ENCODE measurements around the gene ARHGEF33. TPM values are rescaled to one million over a fixed set of nuclear protein-coding genes. Genes with fewer than 3 reads are reported as not detected.
A peak's percentile ranks its signal among the peaks of the same experiment; 100 is the strongest.
"Not testable (repeated sequence)": the region's sequence is repeated elsewhere in the genome, so short reads cannot be mapped to it uniquely, and the experiment has no call there.

ARHGEF33 gene
- total and polyA plus RNA-seq, 3 experiments from 2014 or later, result 0.22 to 0.39 TPM; not detected in 1

GRCh38 chr2:38936516-38936915, 46.8 kb downstream of the ARHGEF33 start:
- H3K27me3 Mint-ChIP-seq; POLR2A ChIA-PET; H3K4me1 Mint-ChIP-seq; H3K27ac ChIP-seq (ENCODE audit: low read depth, low read length); H3K27me3 ChIP-seq (ENCODE audit: insufficient read depth, low read length, poor library complexity, severe bottlenecking); H3K36me3 Mint-ChIP-seq; H3K9me3 ChIP-seq (ENCODE audit: low read length); DNase-seq; H3K36me3 ChIP-seq (ENCODE audit: insufficient read depth, low read length); H3K27ac Mint-ChIP-seq; H3K4me3 ChIP-seq (ENCODE audit: low read length); H3K4me1 ChIP-seq (ENCODE audit: insufficient read depth, low read length); CTCF ChIA-PET; H3K9me3 Mint-ChIP-seq; H3K4me3 Mint-ChIP-seq: not testable (repeated sequence)

DNA sequence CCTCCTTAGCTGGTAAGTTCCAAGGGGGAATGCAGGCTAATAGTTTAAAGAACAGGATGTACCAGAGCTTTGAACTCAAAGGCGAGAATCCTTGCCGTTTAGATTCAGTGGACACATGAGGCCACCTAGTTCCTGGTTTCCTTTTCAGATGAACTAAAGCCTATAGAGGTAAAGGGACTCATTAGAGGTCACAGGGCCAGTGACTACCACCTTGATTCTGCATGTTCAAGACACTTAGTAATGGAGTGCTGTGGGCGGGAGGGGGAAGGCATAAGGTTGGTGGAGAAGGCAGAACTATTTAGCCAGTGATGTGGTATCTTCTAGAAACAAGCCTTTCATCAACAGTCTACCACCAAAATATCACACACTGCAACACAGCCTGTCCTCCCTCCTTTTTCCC, 47.9 kb downstream of the ARHGEF33 start:
- ChIA-PET POLR2A (no interaction called here), CTCF (no interaction called here)
- Mint-ChIP-seq H3K36me3 (no peaks in the 10 kb centered on the region), H3K9me3 (no peaks in the 10 kb centered on the region), H3K27ac (no peak overlapping the region), H3K4me1 (no peaks in the 10 kb centered on the region), H3K4me3 (no peak overlapping the region), H3K27me3 (peaks cover 4 to 10% of the 10 kb centered on the region in 2 donors)
- Histone ChIP-seq H3K4me1 (ENCODE audit: insufficient read depth, low read length) (no peaks in the 10 kb centered on the region), H3K27ac (ENCODE audit: low read depth, low read length) (no peak overlapping the region), H3K9me3 (ENCODE audit: low read length) (no peaks in the 10 kb centered on the region), H3K27me3 (ENCODE audit: insufficient read depth, low read length, poor library complexity, severe bottlenecking) (no peaks in the 10 kb centered on the region), H3K4me3 (ENCODE audit: low read length) (no peak overlapping the region), H3K36me3 (ENCODE audit: insufficient read depth, low read length) (no peaks in the 10 kb centered on the region)
- no peak for DNase-seq

DNA sequence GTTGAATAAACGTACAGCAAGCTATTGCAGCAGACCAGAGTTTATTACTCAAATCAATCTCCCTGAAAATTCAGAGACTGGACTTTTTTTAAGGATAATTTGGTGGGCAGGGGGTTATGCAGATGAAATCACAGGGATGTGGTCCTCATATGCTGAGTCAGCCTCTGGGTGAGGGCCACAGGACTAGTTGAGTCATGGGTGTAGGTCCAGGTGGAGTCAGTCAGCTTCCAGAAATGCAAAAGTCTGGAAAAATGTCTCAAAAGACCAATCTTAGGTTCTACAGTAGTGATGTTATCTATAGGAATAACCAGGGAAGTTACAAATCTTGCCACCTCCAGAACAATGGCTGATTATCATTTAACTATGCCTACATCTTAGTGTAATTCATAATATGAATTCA, 51.1 kb downstream of the ARHGEF33 start:
- no peak for DNase-seq
- Histone ChIP-seq H3K27me3 (ENCODE audit: insufficient read depth, low read length, poor library complexity, severe bottlenecking) (no peaks in the 10 kb centered on the region), H3K27ac (ENCODE audit: low read depth, low read length) (no peak overlapping the region), H3K36me3 (ENCODE audit: insufficient read depth, low read length) (no peaks in the 10 kb centered on the region), H3K4me1 (ENCODE audit: insufficient read depth, low read length) (no peaks in the 10 kb centered on the region), H3K9me3 (ENCODE audit: low read length) (no peaks in the 10 kb centered on the region), H3K4me3 (ENCODE audit: low read length) (no peak overlapping the region)
- Mint-ChIP-seq H3K36me3 (no peaks in the 10 kb centered on the region), H3K9me3 (no peaks in the 10 kb centered on the region), H3K27me3 (peaks cover under 1 to 7% of the 10 kb centered on the region in 2 donors), H3K4me1 (no peaks in the 10 kb centered on the region), H3K4me3 (no peak overlapping the region), H3K27ac (no peak overlapping the region)
- ChIA-PET CTCF (no interaction called here), POLR2A (no interaction called here)

- DNase-seq, result no peak
- H3K4me1 ChIP-seq (ENCODE audit: insufficient read depth, low read length), result no peaks in the 10 kb centered on the region
- Mint-ChIP-seq H3K9me3 (no peaks in the 10 kb centered on the region), H3K27me3 (peaks cover 0 to 6% of the 10 kb centered on the region in 2 donors), H3K4me1 (no peaks in the 10 kb centered on the region), H3K4me3 (no peak overlapping the region), H3K27ac (no peak overlapping the region), H3K36me3 (no peaks in the 10 kb centered on the region)
- H3K27ac ChIP-seq (ENCODE audit: low read depth, low read length), result no peak overlapping the region
- no peak overlapping the region for H3K4me3 ChIP-seq (ENCODE audit: low read length)
- no peaks in the 10 kb centered on the region for H3K27me3 ChIP-seq (ENCODE audit: insufficient read depth, low read length, poor library complexity, severe bottlenecking)
- CTCF ChIA-PET, result no interaction called here
- no peaks in the 10 kb centered on the region for H3K36me3 ChIP-seq (ENCODE audit: insufficient read depth, low read length)
- H3K9me3 ChIP-seq (ENCODE audit: low read length), result no peaks in the 10 kb centered on the region
- POLR2A ChIA-PET, result no interaction called here
These were observed 54.1 kb downstream of the ARHGEF33 start for GRCh38 chr2:38943784-38944183.

- CTCF ChIA-PET, result interaction anchor here (1.4 to 6.1 kb wide), 2 partner anchors 10 to 284 kb away, joined by 6 to 86 read pairs; no protein-coding TSS in a partner anchor
- no peaks in the 10 kb centered on the region for H3K36me3 ChIP-seq (ENCODE audit: insufficient read depth, low read length)
- Mint-ChIP-seq H3K27ac (no peak overlapping the region), H3K9me3 (no peaks in the 10 kb centered on the region), H3K27me3 (peaks cover 0 to 6% of the 10 kb centered on the region in 2 donors), H3K4me3 (no peak overlapping the region), H3K4me1 (no peaks in the 10 kb centered on the region), H3K36me3 (no peaks in the 10 kb centered on the region)
- DNase-seq, result no peak
- H3K9me3 ChIP-seq (ENCODE audit: low read length), result no peaks in the 10 kb centered on the region
- no peak overlapping the region for H3K27ac ChIP-seq (ENCODE audit: low read depth, low read length)
- H3K4me1 ChIP-seq (ENCODE audit: insufficient read depth, low read length), result no peaks in the 10 kb centered on the region
- POLR2A ChIA-PET, result no interaction called here
- H3K4me3 ChIP-seq (ENCODE audit: low read length), result no peak overlapping the region
- H3K27me3 ChIP-seq (ENCODE audit: insufficient read depth, low read length, poor library complexity, severe bottlenecking), result no peaks in the 10 kb centered on the region
These were observed 55.7 kb downstream of the ARHGEF33 start for GRCh38 chr2:38945372-38945771.

DNA sequence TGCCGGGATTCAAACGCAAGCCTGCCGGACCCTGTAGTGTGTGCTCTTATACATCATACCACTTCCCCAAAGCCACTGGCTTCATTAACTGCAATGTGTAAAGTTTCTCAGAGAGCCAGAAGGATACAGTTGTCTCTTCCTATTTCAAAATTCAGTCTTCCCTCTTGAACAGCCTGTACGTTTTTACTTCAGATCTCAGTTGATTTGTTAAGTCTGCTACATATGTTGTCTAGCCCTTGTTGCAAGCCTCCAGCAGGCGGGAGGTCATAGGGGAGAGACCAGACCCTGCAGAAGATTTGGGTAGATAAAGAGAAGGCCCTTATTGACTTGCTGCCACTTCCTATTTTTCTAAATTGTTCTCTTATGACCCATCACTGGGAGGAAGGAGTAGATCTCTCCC, 56.2 kb downstream of the ARHGEF33 start:
- H3K9me3 ChIP-seq (ENCODE audit: low read length), result no peaks in the 10 kb centered on the region
- Mint-ChIP-seq H3K4me3 (no peak overlapping the region), H3K27ac (no peak overlapping the region), H3K27me3 (peaks cover 0 to 4% of the 10 kb centered on the region in 2 donors), H3K36me3 (no peaks in the 10 kb centered on the region), H3K9me3 (no peaks in the 10 kb centered on the region), H3K4me1 (no peaks in the 10 kb centered on the region)
- no peak overlapping the region for H3K4me3 ChIP-seq (ENCODE audit: low read length)
- no peaks in the 10 kb centered on the region for H3K27me3 ChIP-seq (ENCODE audit: insufficient read depth, low read length, poor library complexity, severe bottlenecking)
- H3K36me3 ChIP-seq (ENCODE audit: insufficient read depth, low read length), result no peaks in the 10 kb centered on the region
- H3K4me1 ChIP-seq (ENCODE audit: insufficient read depth, low read length), result no peaks in the 10 kb centered on the region
- DNase-seq, result no peak
- POLR2A ChIA-PET, result no interaction called here
- CTCF ChIA-PET, result interaction anchor here (1.4 to 6.1 kb wide), 3 partner anchors 9 to 284 kb away, joined by 6 to 86 read pairs (median 8); no protein-coding TSS in a partner anchor
- H3K27ac ChIP-seq (ENCODE audit: low read depth, low read length), result no peak overlapping the region

- no peaks in the 10 kb centered on the region for H3K36me3 ChIP-seq (ENCODE audit: insufficient read depth, low read length)
- H3K27me3 Mint-ChIP-seq, result peaks cover 0 to 2% of the 10 kb centered on the region in 2 donors
- H3K4me1 ChIP-seq (ENCODE audit: insufficient read depth, low read length), result no peaks in the 10 kb centered on the region
- no peaks in the 10 kb centered on the region for H3K9me3 Mint-ChIP-seq
- CTCF ChIA-PET, result interaction anchor here (0.7 to 6.1 kb wide), 19 partner anchors 10 to 287 kb away, joined by 3 to 86 read pairs (median 4); partner anchors contain the start of gene SOS1
- H3K27ac Mint-ChIP-seq, result no peak overlapping the region
- POLR2A ChIA-PET, result interaction anchor here (0.7 to 0.9 kb wide), 3 partner anchors 13 to 282 kb away, joined by 3 to 5 read pairs (median 5); no protein-coding TSS in a partner anchor
- no peaks in the 10 kb centered on the region for H3K9me3 ChIP-seq (ENCODE audit: low read length)
- H3K4me3 Mint-ChIP-seq, result no peak overlapping the region
- no peaks in the 10 kb centered on the region for H3K36me3 Mint-ChIP-seq
- no peak overlapping the region for H3K4me3 ChIP-seq (ENCODE audit: low read length)
- H3K27me3 ChIP-seq (ENCODE audit: insufficient read depth, low read length, poor library complexity, severe bottlenecking), result no peaks in the 10 kb centered on the region
- DNase-seq, result peak; percentile 23 to 70 (median 31)
- no peak overlapping the region for H3K27ac ChIP-seq (ENCODE audit: low read depth, low read length)
- H3K4me1 Mint-ChIP-seq, result no peaks in the 10 kb centered on the region
These were observed 57.9 kb downstream of the ARHGEF33 start for GRCh38 chr2:38947241-38948239.

- no peak overlapping the region for H3K4me3 Mint-ChIP-seq
- no peak overlapping the region for H3K27ac ChIP-seq (ENCODE audit: low read depth, low read length)
These were observed 58.8 kb downstream of the ARHGEF33 start for GRCh38 chr2:38948387-38948882.

More at GRCh38 chr2:38948387-38948882, 58.8 kb downstream of the ARHGEF33 start:
- Histone ChIP-seq H3K4me1 (ENCODE audit: insufficient read depth, low read length) (no peaks in the 10 kb centered on the region), H3K4me3 (ENCODE audit: low read length) (no peak overlapping the region), H3K9me3 (ENCODE audit: low read length) (no peaks in the 10 kb centered on the region), H3K36me3 (ENCODE audit: insufficient read depth, low read length) (no peaks in the 10 kb centered on the region), H3K27me3 (ENCODE audit: insufficient read depth, low read length, poor library complexity, severe bottlenecking) (no peaks in the 10 kb centered on the region)
- ChIA-PET CTCF (interaction anchor here (0.9 to 6.1 kb wide), 16 partner anchors 9 to 286 kb away, joined by 3 to 86 read pairs (median 5); partner anchors contain the start of gene SOS1), POLR2A (interaction anchor here (0.7 kb wide), 1 partner anchor 148 kb away, joined by 5 read pairs; no protein-coding TSS in a partner anchor)
- Mint-ChIP-seq H3K4me1 (no peaks in the 10 kb centered on the region), H3K27me3 (peaks cover 0 to 2% of the 10 kb centered on the region in 2 donors), H3K9me3 (no peaks in the 10 kb centered on the region), H3K27ac (no peak overlapping the region), H3K36me3 (no peaks in the 10 kb centered on the region)
- DNase-seq, result no peak
